Neuronal stem cell (in vitro differentiated cells): ENCODE data around the gene LRRC2.

Source experiments
- DNase-seq: peaks from one replicate; pipeline ENCODE4 v3.0.0-alpha.2; 2013; ENCODE audit warnings: low spot score
- H2AFZ ChIP-seq: one replicate; pipeline ENCODE4 v1.6.1; 2013; ENCODE audit warnings: mild to moderate bottlenecking, low read length, inconsistent platforms
- H2AK5ac ChIP-seq: 2 replicates; pipeline ENCODE4 v1.6.1; 2013; ENCODE audit warnings: low read depth, mild to moderate bottlenecking, inconsistent platforms, low read length, moderate library complexity, mixed read lengths
- H2BK120ac ChIP-seq: 2 replicates; pipeline ENCODE4 v1.6.1; 2013; ENCODE audit warnings: low read depth, mild to moderate bottlenecking, inconsistent platforms, low read length, moderate library complexity, mixed read lengths
- H2BK12ac ChIP-seq: one replicate; pipeline ENCODE4 v1.6.1; 2013; ENCODE audit warnings: low read length, inconsistent platforms
- H2BK15ac ChIP-seq: 2 replicates; pipeline ENCODE4 v1.6.1; 2013; ENCODE audit warnings: mild to moderate bottlenecking, low read length, inconsistent platforms, mixed read lengths
- H2BK5ac ChIP-seq: one replicate; pipeline ENCODE4 v1.6.1; 2013; ENCODE audit warnings: inconsistent platforms, mild to moderate bottlenecking, low read length, moderate library complexity
- H3K14ac ChIP-seq: one replicate; pipeline ENCODE4 v1.6.1; 2013; ENCODE audit warnings: low read length, inconsistent platforms
- H3K18ac ChIP-seq: 2 replicates; pipeline ENCODE4 v1.6.1; 2013; ENCODE audit warnings: low read length, inconsistent platforms
- H3K23ac ChIP-seq: 2 replicates; pipeline ENCODE4 v1.6.1; 2013; ENCODE audit warnings: low read depth, mild to moderate bottlenecking, mixed read lengths, low read length, inconsistent platforms; ENCODE audit not compliant: poor library complexity
- H3K27ac ChIP-seq: replicated peaks from 3 replicates; pipeline ENCODE4 v1.5.1; 2013; ENCODE audit warnings: low read length, inconsistent platforms
- H3K27me3 ChIP-seq, 3 experiments: 2 replicates each; pipeline ENCODE4 v1.6.1; 2013; ENCODE audit warnings: low read length in 3 of 3, mild to moderate bottlenecking in 2 of 3, inconsistent platforms in 1 of 3, low read depth in 1 of 3, mixed read lengths in 1 of 3, moderate library complexity in 1 of 3; ENCODE audit not compliant: control insufficient read depth in 3 of 3, insufficient read depth in 3 of 3
- H3K36me3 ChIP-seq, 2 donors: replicated peaks in 1 of 2; 2 replicates each; pipeline ENCODE4 v1.6.1; 2013; ENCODE audit warnings: low read length in 2 of 2; ENCODE audit not compliant: control insufficient read depth in 2 of 2, insufficient read depth in 2 of 2
- H3K4ac ChIP-seq: 2 replicates; pipeline ENCODE4 v1.6.1; 2013; ENCODE audit warnings: inconsistent platforms, mild to moderate bottlenecking, low read length, moderate library complexity
- H3K4me1 ChIP-seq, 2 donors: 1 replicate in 1 of 2; 2 replicates in 1 of 2; pipeline ENCODE4 v1.6.1; 2013; ENCODE audit warnings: low read length in 2 of 2, low read depth in 1 of 2; ENCODE audit not compliant: control insufficient read depth in 2 of 2, insufficient read depth in 1 of 2
- H3K4me2 ChIP-seq: one replicate; pipeline ENCODE4 v1.6.1; 2013; ENCODE audit warnings: mild to moderate bottlenecking, low read length, inconsistent platforms; ENCODE audit not compliant: insufficient read depth, poor library complexity, severe bottlenecking
- H3K4me3 ChIP-seq, 2 donors: 2 replicates each; pipeline ENCODE4 v1.5.1; 2013; ENCODE audit warnings: low read length in 2 of 2, mild to moderate bottlenecking in 2 of 2, inconsistent platforms in 1 of 2, moderate library complexity in 1 of 2
- H3K79me1 ChIP-seq: one replicate; pipeline ENCODE4 v1.6.1; 2013; ENCODE audit warnings: low read depth, mild to moderate bottlenecking, inconsistent platforms, low read length, moderate library complexity
- H3K9ac ChIP-seq: one replicate; pipeline ENCODE4 v1.6.1; 2013; ENCODE audit warnings: mild to moderate bottlenecking, low read depth, low read length, inconsistent platforms; ENCODE audit not compliant: poor library complexity
- H3K9me3 ChIP-seq, 2 donors: replicated peaks in 1 of 2; 2 replicates each; pipeline versions ENCODE3 to v1.6.1; 2013; ENCODE audit warnings: low read length in 2 of 2, mild to moderate bottlenecking in 2 of 2, inconsistent platforms in 1 of 2, low read depth in 1 of 2, mixed read lengths in 1 of 2, moderate library complexity in 1 of 2; ENCODE audit not compliant: control insufficient read depth in 2 of 2, insufficient read depth in 1 of 2
- H4K8ac ChIP-seq: one replicate; pipeline ENCODE4 v1.6.1; 2013; ENCODE audit warnings: low read depth, mild to moderate bottlenecking, inconsistent platforms, low read length, moderate library complexity
- H4K91ac ChIP-seq: one replicate; pipeline ENCODE4 v1.6.1; 2013; ENCODE audit warnings: low read length, low read depth, mild to moderate bottlenecking, inconsistent platforms; ENCODE audit not compliant: poor library complexity
- WGBS, 2 donors: extraction: QIAGEN DNeasy Blood & Tissue Kit; methylation state at CpG; one replicate each; pipeline ENCODE4 v1.1.7; 2013; ENCODE audit warnings: missing lambda C conversion rate in 2 of 2, mixed read lengths in 1 of 2; ENCODE audit not compliant: insufficient read length in 2 of 2, insufficient replicate concordance in 1 of 2; ENCODE audit errors: extremely low coverage in 2 of 2; 5-methylcytosine and 5-hydroxymethylcytosine counted together

Gene LRRC2

GRCh38 chr3:46536758-46537157 is 29.3 kb downstream of the LRRC2 start:
- no peak overlapping the region for H3K23ac ChIP-seq
- DNase-seq: no peak
- H3K4me1 ChIP-seq: no peaks in the 10 kb centered on the region

GRCh38 chr3:46535746-46536145 is 30.4 kb downstream of the LRRC2 start:
- H3K9me3 ChIP-seq: no peaks in the 10 kb centered on the region

More at GRCh38 chr3:46536758-46537157, 29.3 kb downstream of the LRRC2 start:
- Histone ChIP-seq H2BK120ac (no peak overlapping the region), H2BK12ac (no peak overlapping the region), H2AK5ac (no peak overlapping the region), H3K18ac (no peak overlapping the region), H2BK5ac (no peak overlapping the region), H3K4me2 (no peak overlapping the region), H3K27me3 (no peaks in the 10 kb centered on the region), H2BK15ac (no peak overlapping the region), H3K4ac (no peak overlapping the region), H3K27ac (no peak overlapping the region), H3K79me1 (no peaks in the 10 kb centered on the region), H3K9ac (no peak overlapping the region), H3K36me3 (no peaks in the 10 kb centered on the region), H4K91ac (no peak overlapping the region), H4K8ac (no peak overlapping the region), H3K9me3 (no peaks in the 10 kb centered on the region), H3K14ac (no peak overlapping the region), H2AFZ (no peak overlapping the region), H3K4me3 (no peak overlapping the region)

GRCh38 chr3:46533091-46533490 is 33.0 kb downstream of the LRRC2 start:
- Histone ChIP-seq H4K91ac (no peak overlapping the region), H2BK120ac (no peak overlapping the region), H3K18ac (no peak overlapping the region), H3K14ac (no peak overlapping the region), H2BK12ac (no peak overlapping the region), H2AFZ (no peak overlapping the region), H3K27ac (no peak overlapping the region), H3K27me3 (no peaks in the 10 kb centered on the region), H3K36me3 (no peaks in the 10 kb centered on the region), H3K9ac (no peak overlapping the region), H3K4ac (no peak overlapping the region), H3K9me3 (no peaks in the 10 kb centered on the region), H2BK15ac (no peak overlapping the region), H3K4me3 (no peak overlapping the region), H4K8ac (no peak overlapping the region), H2AK5ac (no peak overlapping the region), H3K79me1 (no peaks in the 10 kb centered on the region), H2BK5ac (no peak overlapping the region), H3K4me2 (no peak overlapping the region), H3K4me1 (no peaks in the 10 kb centered on the region), H3K23ac (no peak overlapping the region)
- DNase-seq: no peak
- no CpG with 5 or more reads among the region's 3 CpGs for WGBS, 2 donors

More at GRCh38 chr3:46535746-46536145, 30.4 kb downstream of the LRRC2 start:
- Histone ChIP-seq H3K4me1 (no peaks in the 10 kb centered on the region), H3K4me2 (no peak overlapping the region), H4K91ac (no peak overlapping the region), H3K79me1 (no peaks in the 10 kb centered on the region), H2BK5ac (no peak overlapping the region), H3K23ac (no peak overlapping the region), H3K18ac (no peak overlapping the region), H3K4ac (no peak overlapping the region), H3K27ac (no peak overlapping the region), H3K27me3 (no peaks in the 10 kb centered on the region), H2BK15ac (no peak overlapping the region), H3K14ac (no peak overlapping the region), H3K36me3 (no peaks in the 10 kb centered on the region), H2BK12ac (no peak overlapping the region), H2AK5ac (no peak overlapping the region), H2BK120ac (no peak overlapping the region), H2AFZ (no peak overlapping the region), H3K4me3 (peak overlapping the region in 1 of 2 donors; percentile 67), H3K9ac (no peak overlapping the region), H4K8ac (no peak overlapping the region)
- WGBS, 2 donors: no CpG with 5 or more reads among the region's 5 CpGs
- no peak for DNase-seq

DNA sequence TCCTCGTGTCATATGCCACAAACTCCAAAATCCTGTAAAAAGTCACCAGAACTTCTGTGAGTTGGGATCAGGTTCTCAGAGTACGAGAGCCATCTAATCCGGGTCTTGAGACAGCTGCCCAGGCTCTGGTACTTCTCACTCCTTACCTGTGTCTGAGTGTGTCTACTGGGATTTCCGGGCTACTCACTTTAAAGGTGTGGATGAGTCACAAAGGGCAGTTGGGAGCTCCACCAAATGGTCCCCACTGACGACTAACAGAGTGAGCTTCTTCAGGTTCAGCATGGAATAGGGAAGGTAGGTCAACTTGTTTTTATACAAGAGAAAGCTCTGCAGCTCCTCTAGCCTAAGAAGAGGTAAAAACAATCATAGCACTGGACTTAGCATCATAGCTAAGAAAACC is 38.9 kb downstream of the LRRC2 start:
- H3K9ac ChIP-seq: no peak overlapping the region
- H3K4me2 ChIP-seq: no peak overlapping the region
- H3K14ac ChIP-seq: no peak overlapping the region
- no peak overlapping the region for H3K23ac ChIP-seq
- no CpG with 5 or more reads among the region's 5 CpGs for WGBS, 2 donors
- no peak overlapping the region for H2BK120ac ChIP-seq
- no peaks in the 10 kb centered on the region for H3K4me1 ChIP-seq
- H3K4me3 ChIP-seq: no peak overlapping the region
- no peak overlapping the region for H2AK5ac ChIP-seq
- H2BK12ac ChIP-seq: no peak overlapping the region
- H3K36me3 ChIP-seq: no peaks in the 10 kb centered on the region
- no peak overlapping the region for H2BK5ac ChIP-seq
- no peak overlapping the region for H3K4ac ChIP-seq
- H3K79me1 ChIP-seq: no peaks in the 10 kb centered on the region
- H2AFZ ChIP-seq: no peak overlapping the region
- H4K8ac ChIP-seq: no peak overlapping the region
- H2BK15ac ChIP-seq: no peak overlapping the region
- no peaks in the 10 kb centered on the region for H3K9me3 ChIP-seq
- H3K18ac ChIP-seq: no peak overlapping the region
- no peak for DNase-seq
- H4K91ac ChIP-seq: no peak overlapping the region
- no peak overlapping the region for H3K27ac ChIP-seq
- no peaks in the 10 kb centered on the region for H3K27me3 ChIP-seq
